ENCODE data around the gene PADI4. TPM values are rescaled to one million over a fixed set of nuclear protein-coding genes. Genes with fewer than 3 reads are reported as not detected.
A peak's percentile ranks its signal among the peaks of the same experiment; 100 is the strongest.
"Not testable (repeated sequence)": the region's sequence is repeated elsewhere in the genome, so short reads cannot be mapped to it uniquely, and the experiment has no call there.

The PADI4 gene
- polyA plus RNA-seq, 4 donors, result 0.39 to 1.4 (median 0.66) TPM

DNA sequence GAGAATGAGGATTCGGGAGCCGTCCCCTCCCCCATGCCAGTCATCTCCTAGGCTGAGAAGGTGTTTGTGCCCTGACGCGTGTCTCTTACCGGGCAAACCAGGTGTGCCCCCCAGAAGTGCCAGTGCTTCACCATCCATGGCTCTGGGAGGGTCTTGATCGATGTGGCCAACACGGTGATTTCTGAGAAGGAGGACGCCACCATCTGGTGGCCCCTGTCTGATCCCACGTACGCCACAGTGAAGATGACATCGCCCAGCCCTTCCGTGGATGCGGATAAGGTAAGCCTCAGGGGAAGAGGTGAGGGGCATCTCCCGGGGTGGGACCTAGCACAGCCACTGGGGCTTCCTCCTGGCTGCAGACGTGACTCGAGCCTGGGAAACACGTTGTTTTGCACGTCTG, 65.0 kb downstream of the PADI4 start:
- no peak for DNase-seq (ENCODE audit: low read depth in 4 of 4, low spot score in 3 of 4)

GRCh38 chr1:17375651-17376050, 67.7 kb downstream of the PADI4 start:
- no peak for DNase-seq (ENCODE audit: low read depth in 4 of 4, low spot score in 3 of 4)

GRCh38 chr1:17377325-17377953, 69.4 kb downstream of the PADI4 start:
- DNase-seq (ENCODE audit: low read depth in 4 of 4, low spot score in 3 of 4), result peak in 1 of 4 donors; percentile 12

DNA sequence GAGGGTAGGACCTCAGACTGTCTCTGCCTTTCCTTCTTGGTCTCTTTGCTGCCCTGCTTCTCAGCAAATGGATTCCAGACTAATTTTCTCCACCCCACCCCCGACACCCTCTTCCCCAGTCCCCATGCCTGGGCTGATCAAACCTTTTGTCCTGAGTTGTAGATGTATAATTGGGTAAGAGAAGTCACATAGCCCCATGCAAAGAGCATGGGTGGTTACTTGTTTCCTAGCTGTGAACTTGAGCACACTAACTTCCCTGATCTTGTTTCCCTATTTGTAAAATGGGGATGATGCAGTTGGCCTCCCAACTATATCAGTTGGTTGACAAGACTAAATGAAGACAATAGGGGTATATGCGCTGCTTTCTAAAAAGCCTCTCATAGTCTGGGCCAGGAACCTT, 73.2 kb downstream of the PADI4 start:
- no peak for DNase-seq (ENCODE audit: low read depth in 4 of 4, low spot score in 3 of 4)

DNA sequence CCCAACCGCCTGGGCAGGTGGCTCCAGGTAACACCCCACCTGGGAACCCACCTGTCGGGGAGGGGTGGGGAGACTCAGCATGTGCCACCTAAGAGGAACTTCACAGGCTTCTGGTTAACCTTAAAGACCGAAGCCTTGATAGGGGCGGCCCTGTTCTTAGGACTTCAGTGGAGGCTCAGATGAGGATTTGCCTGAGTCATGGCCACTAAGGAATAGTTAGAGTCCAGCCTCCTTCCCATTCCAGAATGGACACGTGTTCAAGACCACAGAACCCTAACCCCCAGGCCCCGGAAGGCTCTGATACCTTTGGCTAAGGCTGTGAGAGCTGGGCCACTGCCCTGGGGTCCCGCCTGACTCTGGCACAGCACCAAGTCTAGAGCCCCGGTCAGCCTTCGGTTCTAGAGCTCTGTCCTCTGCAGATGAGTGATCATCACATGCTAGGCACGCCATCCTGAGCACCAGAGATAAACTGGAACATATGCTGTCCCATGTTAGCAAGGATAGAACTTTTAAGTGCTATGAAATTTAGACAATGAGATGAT, 84.3 kb downstream of the PADI4 start:
- DNase-seq (ENCODE audit: low read depth in 4 of 4, low spot score in 3 of 4), result no peak

- no peak for DNase-seq (ENCODE audit: low read depth in 4 of 4, low spot score in 3 of 4)
These were observed 85.2 kb downstream of the PADI4 start for GRCh38 chr1:17393230-17393629.

GRCh38 chr1:17397910-17398695, 90.1 kb downstream of the PADI4 start:
- no peak for DNase-seq (ENCODE audit: low read depth in 4 of 4, low spot score in 3 of 4)

GRCh38 chr1:17400725-17401341, 92.8 kb downstream of the PADI4 start:
- DNase-seq (ENCODE audit: low read depth in 4 of 4, low spot score in 3 of 4), result no peak

DNA sequence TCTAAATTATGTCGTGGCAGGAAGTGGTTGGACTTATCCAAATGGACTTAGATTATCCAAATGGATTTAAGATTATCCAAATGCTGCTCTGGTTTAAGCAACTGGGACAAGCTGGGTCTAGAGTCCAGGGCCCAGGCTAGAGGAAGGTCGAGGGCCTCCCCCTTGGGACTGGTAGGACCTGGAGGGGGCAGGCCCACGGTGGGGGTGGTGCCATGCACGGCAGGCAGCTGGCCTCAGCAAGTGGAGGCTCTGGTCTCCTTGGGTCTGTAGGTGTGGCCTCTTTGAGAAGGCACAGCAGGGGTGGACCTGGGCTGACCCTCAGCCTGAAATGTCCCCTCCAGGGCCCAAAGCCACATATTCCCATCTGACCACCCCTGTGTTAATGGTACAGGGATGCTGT, 93.8 kb downstream of the PADI4 start:
- no peak for DNase-seq (ENCODE audit: low read depth in 4 of 4, low spot score in 3 of 4)

GRCh38 chr1:17403081-17403480, 95.1 kb downstream of the PADI4 start:
- no peak for DNase-seq (ENCODE audit: low read depth in 4 of 4, low spot score in 3 of 4)

GRCh38 chr1:17404034-17404684, 96.2 kb downstream of the PADI4 start:
- no peak for DNase-seq (ENCODE audit: low read depth in 4 of 4, low spot score in 3 of 4)

- DNase-seq (ENCODE audit: low read depth in 4 of 4, low spot score in 3 of 4), result no peak
These were observed 96.8 kb downstream of the PADI4 start for GRCh38 chr1:17404820-17405219.

GRCh38 chr1:17405898-17406759, 98.1 kb downstream of the PADI4 start:
- DNase-seq (ENCODE audit: low read depth in 4 of 4, low spot score in 3 of 4), result peak in 2 of 4 donors; percentile 22 to 35

- not testable (repeated sequence) for DNase-seq (ENCODE audit: low read depth in 4 of 4, low spot score in 3 of 4)
These were observed 98.9 kb downstream of the PADI4 start for GRCh38 chr1:17406760-17407475.

- DNase-seq (ENCODE audit: low read depth in 4 of 4, low spot score in 3 of 4), result not testable (repeated sequence)
These were observed 100.0 kb downstream of the PADI4 start for GRCh38 chr1:17407786-17408514.

DNA sequence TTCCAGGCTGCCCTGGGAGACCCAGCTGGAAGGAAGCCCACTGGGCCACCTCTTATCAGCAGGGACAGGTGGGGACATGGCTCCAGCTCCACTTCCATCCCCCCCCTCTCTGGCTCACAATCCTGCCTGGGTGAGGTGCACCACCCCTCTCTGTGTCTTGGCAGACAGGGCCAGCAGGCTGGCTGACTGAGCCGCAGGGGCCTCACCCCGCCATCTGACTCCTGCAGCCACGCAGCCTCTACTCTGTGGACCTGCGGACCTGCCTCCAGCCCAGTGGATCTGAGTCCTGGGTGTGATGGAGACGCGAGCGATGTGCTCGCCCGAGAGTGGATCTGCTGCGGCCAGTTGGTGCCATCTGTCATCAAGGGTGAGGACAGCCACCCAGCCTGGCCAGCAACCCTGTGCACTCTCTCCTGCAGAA, 101.4 kb downstream of the PADI4 start:
- DNase-seq (ENCODE audit: low read depth in 4 of 4, low spot score in 3 of 4), result no peak

GRCh38 chr1:17412093-17412870, 104.3 kb downstream of the PADI4 start:
- DNase-seq (ENCODE audit: low read depth in 4 of 4, low spot score in 3 of 4), result no peak
